Testis (tissue), 2 donors: ENCODE results near the gene TAS1R1.

ENCODE experiments used
- CTCF ChIP-seq, 3 experiments: fragments of 450-650 bp in 2 of 3; fragments of 200-600 bp in 1 of 3; sonication (generic) in 1 of 3; IDR thresholded peaks; one replicate each; pipeline ENCODE4 v1.5.1; 2016 to 2019; ENCODE audit warnings: antibody characterized with exemption in 3 of 3, mild to moderate bottlenecking in 2 of 3, moderate library complexity in 1 of 3
- POLR2A ChIP-seq: fragments of 450-650 bp; IDR thresholded peaks from one replicate; pipeline ENCODE4 v1.6.1; 2017; ENCODE audit warnings: antibody characterized with exemption, mild to moderate bottlenecking, moderate library complexity

- TF ChIP-seq CTCF (IDR thresholded peaks at IDR 0.05): no peak
- TF ChIP-seq POLR2A: no peak
These were observed 45.7 kb upstream of the TAS1R1 start for GRCh38 chr1:6509220-6509918.
